Measurements from ENCODE around the gene IFT25. TPM values are rescaled to one million over a fixed set of nuclear protein-coding genes. Genes with fewer than 3 reads are reported as not detected.

Gene IFT25
- total and polyA plus RNA-seq, 2 of the 13 experiments (the other 11 are each of a cell fraction or from before 2014, with no cell fraction given), result 19.7 to 48.0 TPM

DNA sequence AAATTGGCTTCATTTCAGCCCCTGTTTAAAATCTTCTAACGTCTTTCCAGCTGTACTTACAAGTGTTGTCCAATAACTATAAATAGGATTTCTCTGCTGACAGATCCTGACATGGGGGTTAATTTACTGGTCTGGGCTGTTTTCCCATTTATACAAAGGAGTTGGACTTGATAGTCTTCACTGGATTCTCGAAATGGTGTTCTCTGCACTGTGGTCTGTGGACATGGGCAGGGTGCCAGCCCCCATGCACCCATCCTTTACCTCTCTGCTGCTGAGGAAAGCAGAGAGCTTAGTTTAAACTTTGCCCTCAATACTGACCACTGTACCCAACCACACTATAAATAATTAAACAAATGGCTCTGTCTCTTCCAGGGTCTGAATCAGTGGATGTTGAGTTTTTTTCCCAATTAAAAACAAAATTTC lies 46.3 kb downstream of the IFT25 start (continued):
- TF ChIP-seq, protein P1, sequence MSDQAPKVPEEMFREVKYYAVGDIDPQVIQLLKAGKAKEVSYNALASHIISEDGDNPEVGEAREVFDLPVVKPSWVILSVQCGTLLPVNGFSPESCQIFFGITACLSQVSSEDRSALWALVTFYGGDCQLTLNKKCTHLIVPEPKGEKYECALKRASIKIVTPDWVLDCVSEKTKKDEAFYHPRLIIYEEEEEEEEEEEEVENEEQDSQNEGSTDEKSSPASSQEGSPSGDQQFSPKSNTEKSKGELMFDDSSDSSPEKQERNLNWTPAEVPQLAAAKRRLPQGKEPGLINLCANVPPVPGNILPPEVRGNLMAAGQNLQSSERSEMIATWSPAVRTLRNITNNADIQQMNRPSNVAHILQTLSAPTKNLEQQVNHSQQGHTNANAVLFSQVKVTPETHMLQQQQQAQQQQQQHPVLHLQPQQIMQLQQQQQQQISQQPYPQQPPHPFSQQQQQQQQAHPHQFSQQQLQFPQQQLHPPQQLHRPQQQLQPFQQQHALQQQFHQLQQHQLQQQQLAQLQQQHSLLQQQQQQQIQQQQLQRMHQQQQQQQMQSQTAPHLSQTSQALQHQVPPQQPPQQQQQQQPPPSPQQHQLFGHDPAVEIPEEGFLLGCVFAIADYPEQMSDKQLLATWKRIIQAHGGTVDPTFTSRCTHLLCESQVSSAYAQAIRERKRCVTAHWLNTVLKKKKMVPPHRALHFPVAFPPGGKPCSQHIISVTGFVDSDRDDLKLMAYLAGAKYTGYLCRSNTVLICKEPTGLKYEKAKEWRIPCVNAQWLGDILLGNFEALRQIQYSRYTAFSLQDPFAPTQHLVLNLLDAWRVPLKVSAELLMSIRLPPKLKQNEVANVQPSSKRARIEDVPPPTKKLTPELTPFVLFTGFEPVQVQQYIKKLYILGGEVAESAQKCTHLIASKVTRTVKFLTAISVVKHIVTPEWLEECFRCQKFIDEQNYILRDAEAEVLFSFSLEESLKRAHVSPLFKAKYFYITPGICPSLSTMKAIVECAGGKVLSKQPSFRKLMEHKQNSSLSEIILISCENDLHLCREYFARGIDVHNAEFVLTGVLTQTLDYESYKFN (CRISPR knock-in tag; conservative IDR thresholded peaks at IDR 0.05), result peak; percentile 79
- no peak for TF ChIP-seq FOXA1 (IDR thresholded peaks at IDR 0.05)
- peak; percentile 39; the same call in 1 of the 2 replicates for TF ChIP-seq FOXA1 (CRISPR knock-in tag; IDR thresholded peaks at IDR 0.05)
- TF ChIP-seq ZSCAN20 (CRISPR knock-in tag; IDR thresholded peaks at IDR 0.05; ENCODE audit: borderline replicate concordance), result no peak
- TF ChIP-seq, protein P2, sequence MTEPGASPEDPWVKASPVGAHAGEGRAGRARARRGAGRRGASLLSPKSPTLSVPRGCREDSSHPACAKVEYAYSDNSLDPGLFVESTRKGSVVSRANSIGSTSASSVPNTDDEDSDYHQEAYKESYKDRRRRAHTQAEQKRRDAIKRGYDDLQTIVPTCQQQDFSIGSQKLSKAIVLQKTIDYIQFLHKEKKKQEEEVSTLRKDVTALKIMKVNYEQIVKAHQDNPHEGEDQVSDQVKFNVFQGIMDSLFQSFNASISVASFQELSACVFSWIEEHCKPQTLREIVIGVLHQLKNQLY (CRISPR knock-in tag; IDR thresholded peaks at IDR 0.05), result 0 out of 2 replicates have a peak, but pooled peaks have one; percentile 18
- TF ChIP-seq ZBTB7A (CRISPR knock-in tag; IDR thresholded peaks at IDR 0.05), result no peak
- no peak for TF ChIP-seq KLF11 (CRISPR knock-in tag; IDR thresholded peaks at IDR 0.05)
- peak; percentile 71; the same call in 1 of the 2 replicates for TF ChIP-seq HNF4G (IDR thresholded peaks at IDR 0.05; ENCODE audit: borderline replicate concordance, low read depth, low read length)
- no peak for TF ChIP-seq HNF4G (CRISPR knock-in tag; IDR thresholded peaks at IDR 0.05; ENCODE audit: borderline replicate concordance, low read depth)
- no peak for TF ChIP-seq ZNF567 (CRISPR knock-in tag; IDR thresholded peaks at IDR 0.05; ENCODE audit: borderline replicate concordance)
- TF ChIP-seq HMG20A (CRISPR knock-in tag; IDR thresholded peaks at IDR 0.05; ENCODE audit: borderline replicate concordance), result peak; percentile 42; the same call in 1 of the 2 replicates
- no peak for TF ChIP-seq ZNF879 (CRISPR knock-in tag; IDR thresholded peaks at IDR 0.05)
- peak; percentile 62 for TF ChIP-seq FOXA3 (CRISPR knock-in tag; IDR thresholded peaks at IDR 0.05)
- TF ChIP-seq, protein P3, sequence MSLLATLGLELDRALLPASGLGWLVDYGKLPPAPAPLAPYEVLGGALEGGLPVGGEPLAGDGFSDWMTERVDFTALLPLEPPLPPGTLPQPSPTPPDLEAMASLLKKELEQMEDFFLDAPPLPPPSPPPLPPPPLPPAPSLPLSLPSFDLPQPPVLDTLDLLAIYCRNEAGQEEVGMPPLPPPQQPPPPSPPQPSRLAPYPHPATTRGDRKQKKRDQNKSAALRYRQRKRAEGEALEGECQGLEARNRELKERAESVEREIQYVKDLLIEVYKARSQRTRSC (CRISPR knock-in tag; IDR thresholded peaks at IDR 0.05; ENCODE audit: low read depth), result no peak
- TF ChIP-seq RFX5 (IDR thresholded peaks at IDR 0.05; ENCODE audit: low read depth, low read length), result no peak
- TF ChIP-seq, protein P4, sequence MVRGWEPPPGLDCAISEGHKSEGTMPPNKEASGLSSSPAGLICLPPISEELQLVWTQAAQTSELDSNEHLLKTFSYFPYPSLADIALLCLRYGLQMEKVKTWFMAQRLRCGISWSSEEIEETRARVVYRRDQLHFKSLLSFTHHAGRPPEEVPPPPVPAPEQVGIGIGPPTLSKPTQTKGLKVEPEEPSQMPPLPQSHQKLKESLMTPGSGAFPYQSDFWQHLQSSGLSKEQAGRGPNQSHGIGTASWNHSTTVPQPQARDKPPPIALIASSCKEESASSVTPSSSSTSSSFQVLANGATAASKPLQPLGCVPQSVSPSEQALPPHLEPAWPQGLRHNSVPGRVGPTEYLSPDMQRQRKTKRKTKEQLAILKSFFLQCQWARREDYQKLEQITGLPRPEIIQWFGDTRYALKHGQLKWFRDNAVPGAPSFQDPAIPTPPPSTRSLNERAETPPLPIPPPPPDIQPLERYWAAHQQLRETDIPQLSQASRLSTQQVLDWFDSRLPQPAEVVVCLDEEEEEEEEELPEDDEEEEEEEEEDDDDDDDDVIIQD (CRISPR knock-in tag; IDR thresholded peaks at IDR 0.05; ENCODE audit: low read depth), result 0 out of 2 replicates have a peak, but pooled peaks have one; percentile 47
- no peak for TF ChIP-seq TSC22D2 (CRISPR knock-in tag; IDR thresholded peaks at IDR 0.05; ENCODE audit: borderline replicate concordance)
- 0 out of 2 replicates have a peak, but pooled peaks have one; percentile 3 for TF ChIP-seq TCF7 (IDR thresholded peaks at IDR 0.05; ENCODE audit: low read depth)
- TF ChIP-seq MED1 (CRISPR knock-in tag; IDR thresholded peaks at IDR 0.05), result peak; percentile 41; the same call in 1 of the 2 replicates
- TF ChIP-seq ZNF644 (CRISPR knock-in tag; IDR thresholded peaks at IDR 0.05; ENCODE audit: low read depth), result peak; percentile 66

Measured in HepG2 (cell line).